SK-N-MC (cell line): Measurements from ENCODE around the gene SOX6.

Experiments
- DNase-seq: peaks from one replicate; pipeline ENCODE4 v3.0.0-alpha.2; 2011; ENCODE audit warnings: low read depth, low spot score
- H3K27ac ChIP-seq: fragments of 200-600 bp; sonication (generic); 2 replicates; pipeline ENCODE4 v1.5.1; 2016; ENCODE audit warnings: mixed run types
- H3K36me3 ChIP-seq: fragments of 200-600 bp; sonication (generic); 2 replicates; pipeline ENCODE4 v1.6.1; 2017; ENCODE audit warnings: antibody characterized with exemption, low read length, mixed read lengths; ENCODE audit not compliant: insufficient read depth
- H3K4me3 ChIP-seq: fragments of 200-600 bp; sonication (generic); 2 replicates; pipeline ENCODE4 v1.5.1; 2016
- H3K9ac ChIP-seq: fragments of 200-600 bp; sonication (generic); 2 replicates; pipeline ENCODE4 v1.8.0; 2017; ENCODE audit warnings: mixed run types, mixed read lengths; ENCODE audit not compliant: insufficient read length
- H3K9me3 ChIP-seq: fragments of 200-600 bp; sonication (generic); 2 replicates; pipeline ENCODE4 v1.6.1; 2017; ENCODE audit warnings: low read depth, mild to moderate bottlenecking, antibody characterized with exemption, low read length, moderate library complexity, mixed read lengths
- EZH2 ChIP-seq: fragments of 200-600 bp; sonication (generic); IDR thresholded peaks from one replicate; pipeline ENCODE4 v1.6.1; 2017; ENCODE audit warnings: antibody characterized with exemption
- FOXP2 ChIP-seq: optimal IDR thresholded peaks from 2 replicates; pipeline ENCODE3; 2011; ENCODE audit warnings: mild to moderate bottlenecking, moderate library complexity; ENCODE audit not compliant: insufficient read depth; ENCODE audit errors: extremely low read length, control extremely low read depth
- POLR2AphosphoS5 ChIP-seq: IDR thresholded peaks from 2 replicates; pipeline ENCODE4 v1.6.1; 2012; ENCODE audit warnings: mild to moderate bottlenecking, low read depth, low read length, borderline replicate concordance

Gene SOX6

GRCh38 chr11:16223558-16223957 is 132.8 kb downstream of the SOX6 start:
- no peak for DNase-seq
- Histone ChIP-seq H3K36me3 (peaks cover 8% of the 10 kb centered on the region; the same call in 1 of the 2 replicates), H3K27ac (no peak overlapping the region; the same call in 1 of the 2 replicates), H3K4me3 (no peak overlapping the region), H3K9me3 (no peaks in the 10 kb centered on the region), H3K9ac (no peak overlapping the region)
- TF ChIP-seq FOXP2 (no peak), POLR2AphosphoS5 (no peak), EZH2 (no peak)

GRCh38 chr11:16217631-16218030 is 138.7 kb downstream of the SOX6 start:
- no peak for DNase-seq
- Histone ChIP-seq H3K27ac (no peak overlapping the region; the same call in 1 of the 2 replicates), H3K4me3 (no peak overlapping the region), H3K9ac (no peak overlapping the region), H3K9me3 (no peaks in the 10 kb centered on the region), H3K36me3 (peaks cover 12% of the 10 kb centered on the region; the same call in 1 of the 2 replicates)
- no peak for TF ChIP-seq POLR2AphosphoS5
- TF ChIP-seq FOXP2, result no peak
- TF ChIP-seq EZH2, result no peak

GRCh38 chr11:16216831-16217230 is 139.5 kb downstream of the SOX6 start:
- TF ChIP-seq POLR2AphosphoS5, result no peak
- TF ChIP-seq FOXP2, result no peak
- no peak for TF ChIP-seq EZH2
- Histone ChIP-seq H3K9ac (no peak overlapping the region), H3K36me3 (peaks cover 12% of the 10 kb centered on the region; the same call in 1 of the 2 replicates), H3K9me3 (no peaks in the 10 kb centered on the region), H3K4me3 (no peak overlapping the region), H3K27ac (peak overlapping the region; percentile 1; the same call in 1 of the 2 replicates)
- no peak for DNase-seq

- DNase-seq, result no peak
- no peak for TF ChIP-seq POLR2AphosphoS5
- no peak for TF ChIP-seq FOXP2
- no peak for TF ChIP-seq EZH2
- no peaks in the 10 kb centered on the region for H3K9me3 ChIP-seq
- peaks cover 15% of the 10 kb centered on the region; the same call in 1 of the 2 replicates for H3K36me3 ChIP-seq
- H3K27ac ChIP-seq, result no peak overlapping the region
- H3K9ac ChIP-seq, result no peak overlapping the region
- no peak overlapping the region for H3K4me3 ChIP-seq
Observed at GRCh38 chr11:16215352-16215751, 141.0 kb downstream of the SOX6 start.

GRCh38 chr11:16211407-16211806 is 144.9 kb downstream of the SOX6 start:
- Histone ChIP-seq H3K36me3 (peaks cover 6% of the 10 kb centered on the region; the same call in 1 of the 2 replicates), H3K4me3 (no peak overlapping the region), H3K9me3 (no peaks in the 10 kb centered on the region), H3K27ac (no peak overlapping the region), H3K9ac (no peak overlapping the region)
- DNase-seq, result no peak
- TF ChIP-seq POLR2AphosphoS5 (no peak), FOXP2 (no peak), EZH2 (no peak)

GRCh38 chr11:16204261-16204660 is 152.1 kb downstream of the SOX6 start:
- Histone ChIP-seq H3K27ac (peak overlapping the region; percentile 61), H3K36me3 (peaks cover 32% of the 10 kb centered on the region), H3K4me3 (no peak overlapping the region), H3K9ac (no peak overlapping the region), H3K9me3 (no peaks in the 10 kb centered on the region; the same call in 1 of the 2 replicates)
- DNase-seq, result no peak
- TF ChIP-seq FOXP2, result no peak
- no peak for TF ChIP-seq EZH2
- no peak for TF ChIP-seq POLR2AphosphoS5

- no peaks in the 10 kb centered on the region for H3K9me3 ChIP-seq
- no peak for DNase-seq
- no peak for TF ChIP-seq FOXP2
- no peak for TF ChIP-seq POLR2AphosphoS5
- no peak for TF ChIP-seq EZH2
- H3K9ac ChIP-seq, result no peak overlapping the region
- H3K27ac ChIP-seq, result peak overlapping the region; percentile 14; the same call in 1 of the 2 replicates
- peaks cover 13% of the 10 kb centered on the region; the same call in 1 of the 2 replicates for H3K36me3 ChIP-seq
- H3K4me3 ChIP-seq, result no peak overlapping the region
Observed at GRCh38 chr11:16195651-16196050, 160.7 kb downstream of the SOX6 start.

- Histone ChIP-seq H3K9ac (no peak overlapping the region), H3K9me3 (no peaks in the 10 kb centered on the region), H3K4me3 (no peak overlapping the region), H3K27ac (no peak overlapping the region), H3K36me3 (peaks cover 13% of the 10 kb centered on the region; the same call in 1 of the 2 replicates)
- DNase-seq, result no peak
- TF ChIP-seq EZH2 (no peak), FOXP2 (no peak), POLR2AphosphoS5 (no peak)
Observed at GRCh38 chr11:16194566-16194965, 161.8 kb downstream of the SOX6 start.
